Spleen (tissue), 11 donors: ENCODE results near the gene OTOA. TPM values are rescaled to one million over a fixed set of nuclear protein-coding genes. Genes with fewer than 3 reads are reported as not detected.
"Not testable (repeated sequence)": the region's sequence is repeated elsewhere in the genome, so short reads cannot be mapped to it uniquely, and the experiment has no call there.

ENCODE experiments used
- DNase-seq: peaks from one replicate; pipeline ENCODE4 v3.0.0-alpha.2; 2020
- H3K27ac ChIP-seq, 8 donors: fragments of 200-600 bp; sonication (generic) in 7 of 8; 1 replicate in 4 of 8; 2 replicates in 4 of 8; pipeline versions ENCODE4 v1.5.0 to v1.8.0; 2016 to 2021; ENCODE audit warnings: inconsistent platforms in 4 of 8, mild to moderate bottlenecking in 4 of 8, moderate library complexity in 1 of 8
- H3K27me3 ChIP-seq, 7 donors: fragments of 200-600 bp; sonication (generic) in 6 of 7; replicated peaks in 1 of 7; 1 replicate in 4 of 7; 2 replicates in 3 of 7; pipeline versions ENCODE4 v1.5.0 to v1.8.0; 2016 to 2021; ENCODE audit warnings: inconsistent platforms in 3 of 7, mild to moderate bottlenecking in 1 of 7
- H3K36me3 ChIP-seq, 6 donors: fragments of 200-600 bp; sonication (generic) in 5 of 6; 1 replicate in 4 of 6; 2 replicates in 2 of 6; pipeline versions ENCODE4 v1.5.0 to v1.8.0; 2016 to 2021; ENCODE audit warnings: inconsistent platforms in 2 of 6
- H3K4me1 ChIP-seq, 6 donors: fragments of 200-600 bp; sonication (generic) in 5 of 6; 1 replicate in 3 of 6; 2 replicates in 3 of 6; pipeline versions ENCODE4 v1.5.0 to v1.8.0; 2016 to 2021; ENCODE audit warnings: inconsistent platforms in 3 of 6
- H3K4me3 ChIP-seq, 8 donors: fragments of 200-600 bp; sonication (generic) in 7 of 8; 1 replicate in 4 of 8; 2 replicates in 4 of 8; pipeline versions ENCODE4 v1.5.0 to v1.8.0; 2016 to 2021; ENCODE audit warnings: inconsistent platforms in 4 of 8, mild to moderate bottlenecking in 4 of 8, moderate library complexity in 2 of 8
- H3K9me3 ChIP-seq, 8 donors: fragments of 200-600 bp; sonication (generic) in 7 of 8; 1 replicate in 4 of 8; 2 replicates in 4 of 8; pipeline versions ENCODE4 v1.5.0 to v1.8.0; 2016 to 2021; ENCODE audit warnings: inconsistent platforms in 4 of 8
- POLR2A ChIP-seq, 3 donors: fragments of 450-650 bp; IDR thresholded peaks; one replicate each; pipeline ENCODE4 v1.5.1; 2017; ENCODE audit warnings: antibody characterized with exemption in 3 of 3, mild to moderate bottlenecking in 1 of 3
- POLR2AphosphoS5 ChIP-seq, 3 donors: sonication (generic); formaldehyde crosslinking; IDR thresholded peaks; one replicate each; pipeline ENCODE4 v1.5.1; 2017; ENCODE audit warnings: antibody characterized with exemption in 3 of 3
- WGBS, 5 donors: extraction: QIAGEN DNeasy Blood & Tissue Kit in 3 of 5; methylation state at CpG; one replicate each; pipeline versions ENCODE4 v1.1.5 to v1.1.7; 2013 to 2018; 5-methylcytosine and 5-hydroxymethylcytosine counted together
- intact Hi-C: fragments of 100-400 bp; cut with DNase I; formaldehyde crosslinking; loops from one replicate; pipeline ENCODE4 v1.15.0; 2023; ENCODE audit warnings: low total_unique reads
- polyA plus RNA-seq, 3 donors: library from polyadenylated mRNA; stranded (reverse); fragments of 200-250 nt; gene quantifications; one replicate each; pipeline ENCODE4 v1.2.1, GENCODE V29; 2013
- total RNA-seq, 7 donors: library from RNA; depleted of rRNA in 3 of 7; stranded (reverse); fragments of >200 nt in 3 of 7; fragmentation: NEBNext Ultra II Directional in 4 of 7; extraction: Animal tissue kit (Norgen Biotek cat#: 25700) in 4 of 7; gene quantifications; one replicate each; pipeline versions ENCODE4 v1.1.0 to v1.2.1, GENCODE V29; 2016 to 2021
- TF ChIP-seq, protein P1 (sequence below), 11 experiments: fragments of 200-600 bp in 7 of 11; fragments of 450-650 bp in 4 of 11; sonication (generic) in 4 of 11; IDR thresholded peaks in 8 of 11; conservative IDR thresholded peaks in 3 of 11; 1 replicate in 7 of 11; 2 replicates in 4 of 11; pipeline versions ENCODE4 v1.4.0 to v1.8.0; 2016 to 2021; ENCODE audit warnings: antibody characterized with exemption in 11 of 11, inconsistent platforms in 4 of 11, mild to moderate bottlenecking in 1 of 11
- donor health status: healthy with polysubstance abuse.
- donor health status: DM: no; HTN: no; CAD: no; lungs with moderate emphysema.
- donor health status: DM: no; HTN: no; CAD: no.
- donor health status: Bipolar disorder and iron deficiency.
- donor health status: healthy.
- donor health status: DM: no; HTN: no; CAD: no.
- donor health status: DM: yes; HTN: yes; CAD: no.

The OTOA gene
- total and polyA plus RNA-seq, 10 donors, result 0.86 to 3.1 (median 2.2) TPM

DNA sequence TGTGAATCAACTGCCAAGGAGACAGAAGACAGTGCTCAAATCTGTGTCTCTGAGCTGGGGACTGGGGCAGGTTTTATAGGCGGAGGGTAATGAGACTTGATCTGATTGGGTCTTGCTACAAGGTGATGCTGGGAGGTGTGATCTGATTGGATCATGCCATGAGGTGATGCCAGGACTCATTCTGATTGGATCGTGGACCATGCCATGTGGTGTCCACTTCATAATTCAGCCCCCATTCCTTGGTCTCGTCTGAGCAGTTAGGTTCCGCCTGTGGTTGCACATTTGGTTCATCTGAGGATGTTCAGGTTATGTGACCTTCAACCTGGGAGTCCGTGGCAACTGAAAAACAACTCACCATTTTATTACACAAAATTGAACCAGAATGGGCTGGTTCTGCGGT, 41.0 kb downstream of the OTOA start:
- intact Hi-C loops, result loop anchor here (5.0 kb wide), 2 partner anchors 47 to 122 kb away; no protein-coding TSS in a partner anchor
- Histone ChIP-seq H3K4me3 (no peak overlapping the region), H3K9me3 (no peaks in the 10 kb centered on the region), H3K4me1 (peaks cover 0 to 23% (median 10%) of the 10 kb centered on the region in 6 donors), H3K27me3 (peaks cover 0 to 6% (median 0%) of the 10 kb centered on the region in 7 donors), H3K36me3 (no peaks in the 10 kb centered on the region), H3K27ac (no peak overlapping the region)
- WGBS, 5 donors, result 86 to 93% (median 89%) methylated on average over 6 of the region's 6 CpGs
- no peak for DNase-seq
- TF ChIP-seq POLR2A (IDR thresholded peaks at IDR 0.05), result no peak
- TF ChIP-seq, protein P1, sequence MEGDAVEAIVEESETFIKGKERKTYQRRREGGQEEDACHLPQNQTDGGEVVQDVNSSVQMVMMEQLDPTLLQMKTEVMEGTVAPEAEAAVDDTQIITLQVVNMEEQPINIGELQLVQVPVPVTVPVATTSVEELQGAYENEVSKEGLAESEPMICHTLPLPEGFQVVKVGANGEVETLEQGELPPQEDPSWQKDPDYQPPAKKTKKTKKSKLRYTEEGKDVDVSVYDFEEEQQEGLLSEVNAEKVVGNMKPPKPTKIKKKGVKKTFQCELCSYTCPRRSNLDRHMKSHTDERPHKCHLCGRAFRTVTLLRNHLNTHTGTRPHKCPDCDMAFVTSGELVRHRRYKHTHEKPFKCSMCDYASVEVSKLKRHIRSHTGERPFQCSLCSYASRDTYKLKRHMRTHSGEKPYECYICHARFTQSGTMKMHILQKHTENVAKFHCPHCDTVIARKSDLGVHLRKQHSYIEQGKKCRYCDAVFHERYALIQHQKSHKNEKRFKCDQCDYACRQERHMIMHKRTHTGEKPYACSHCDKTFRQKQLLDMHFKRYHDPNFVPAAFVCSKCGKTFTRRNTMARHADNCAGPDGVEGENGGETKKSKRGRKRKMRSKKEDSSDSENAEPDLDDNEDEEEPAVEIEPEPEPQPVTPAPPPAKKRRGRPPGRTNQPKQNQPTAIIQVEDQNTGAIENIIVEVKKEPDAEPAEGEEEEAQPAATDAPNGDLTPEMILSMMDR (IDR thresholded peaks at IDR 0.05 in 8 of 11, conservative IDR thresholded peaks at IDR 0.05 in 3 of 11), result no peak
- no peak for TF ChIP-seq POLR2AphosphoS5 (IDR thresholded peaks at IDR 0.05)

DNA sequence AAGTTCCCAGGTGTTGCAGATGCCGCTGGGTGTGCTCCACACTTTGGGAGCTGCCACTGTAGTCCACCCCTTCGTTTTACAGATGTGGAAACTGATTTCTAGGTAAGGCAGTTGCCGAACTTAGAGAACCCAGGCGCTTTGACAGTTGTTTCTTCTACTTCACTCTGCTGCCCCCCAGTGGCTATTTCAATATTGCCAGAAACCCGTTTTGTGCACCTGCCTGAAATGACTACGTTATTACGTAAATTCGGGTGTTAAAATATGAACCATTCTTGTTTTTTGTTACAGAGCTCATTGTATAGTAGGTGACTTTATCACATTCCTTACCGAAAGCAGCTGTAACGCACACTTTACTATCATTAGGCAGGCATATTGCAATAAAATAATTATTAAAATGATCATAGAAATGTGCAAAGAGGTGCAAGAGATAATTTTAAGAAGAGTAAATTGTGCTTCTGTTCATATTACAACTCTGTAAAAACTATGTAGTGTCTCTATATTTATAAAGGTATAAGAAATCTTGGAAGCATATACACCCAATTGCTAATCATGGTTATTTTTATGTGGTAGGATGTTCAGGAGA, 44.9 kb downstream of the OTOA start:
- WGBS, 5 donors, result 5 to 8% (median 7%) methylated on average over 10 of the region's 10 CpGs
- Histone ChIP-seq H3K27me3 (peaks cover 0 to 6% (median 0%) of the 10 kb centered on the region in 7 donors), H3K4me1 (peaks cover 0 to 20% (median 10%) of the 10 kb centered on the region in 6 donors), H3K9me3 (no peaks in the 10 kb centered on the region), H3K27ac (no peak overlapping the region), H3K36me3 (no peaks in the 10 kb centered on the region), H3K4me3 (no peak overlapping the region)
- TF ChIP-seq POLR2A (IDR thresholded peaks at IDR 0.05) (no peak), POLR2AphosphoS5 (IDR thresholded peaks at IDR 0.05) (no peak)
- TF ChIP-seq, protein P1 (IDR thresholded peaks at IDR 0.05 in 8 of 11, conservative IDR thresholded peaks at IDR 0.05 in 3 of 11), result peak; percentile 71 to 92 (median 84)
- intact Hi-C loops, result loop anchor here (5.0 kb wide), 2 partner anchors 51 to 126 kb away; no protein-coding TSS in a partner anchor
- peak; percentile 78 for DNase-seq

DNA sequence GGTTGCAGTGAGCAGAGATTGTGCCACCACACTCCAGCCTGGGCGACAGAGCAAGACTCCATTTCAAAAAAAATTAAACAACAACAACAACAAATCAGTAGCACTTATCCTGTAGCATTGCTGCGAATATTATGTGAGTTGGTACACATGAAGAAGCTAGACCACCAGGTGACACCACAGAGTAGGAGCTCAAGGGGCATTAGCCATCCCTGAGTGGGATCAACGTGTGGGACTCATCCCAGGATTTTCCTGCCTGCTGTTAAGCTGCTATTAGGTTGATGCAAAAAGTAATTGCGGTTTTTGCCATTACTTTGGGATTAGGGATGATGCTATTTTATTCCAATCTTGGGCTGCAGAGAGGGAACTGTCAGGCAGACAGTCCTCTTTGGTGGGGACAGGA, 47.2 kb downstream of the OTOA start:
- Histone ChIP-seq H3K4me3 (no peak overlapping the region), H3K27me3 (peaks cover 0 to 6% (median 0%) of the 10 kb centered on the region in 7 donors), H3K4me1 (peaks cover 0 to 11% (median 7%) of the 10 kb centered on the region in 6 donors), H3K36me3 (no peaks in the 10 kb centered on the region), H3K9me3 (no peaks in the 10 kb centered on the region), H3K27ac (no peak overlapping the region)
- intact Hi-C loops, result no loop called here
- DNase-seq, result no peak
- TF ChIP-seq POLR2A (IDR thresholded peaks at IDR 0.05) (no peak), POLR2AphosphoS5 (IDR thresholded peaks at IDR 0.05) (no peak)
- TF ChIP-seq, protein P1 (IDR thresholded peaks at IDR 0.05 in 8 of 11, conservative IDR thresholded peaks at IDR 0.05 in 3 of 11), result no peak
- 77 to 86% (median 81%) methylated on average over 4 of the region's 4 CpGs for WGBS, 5 donors

DNA sequence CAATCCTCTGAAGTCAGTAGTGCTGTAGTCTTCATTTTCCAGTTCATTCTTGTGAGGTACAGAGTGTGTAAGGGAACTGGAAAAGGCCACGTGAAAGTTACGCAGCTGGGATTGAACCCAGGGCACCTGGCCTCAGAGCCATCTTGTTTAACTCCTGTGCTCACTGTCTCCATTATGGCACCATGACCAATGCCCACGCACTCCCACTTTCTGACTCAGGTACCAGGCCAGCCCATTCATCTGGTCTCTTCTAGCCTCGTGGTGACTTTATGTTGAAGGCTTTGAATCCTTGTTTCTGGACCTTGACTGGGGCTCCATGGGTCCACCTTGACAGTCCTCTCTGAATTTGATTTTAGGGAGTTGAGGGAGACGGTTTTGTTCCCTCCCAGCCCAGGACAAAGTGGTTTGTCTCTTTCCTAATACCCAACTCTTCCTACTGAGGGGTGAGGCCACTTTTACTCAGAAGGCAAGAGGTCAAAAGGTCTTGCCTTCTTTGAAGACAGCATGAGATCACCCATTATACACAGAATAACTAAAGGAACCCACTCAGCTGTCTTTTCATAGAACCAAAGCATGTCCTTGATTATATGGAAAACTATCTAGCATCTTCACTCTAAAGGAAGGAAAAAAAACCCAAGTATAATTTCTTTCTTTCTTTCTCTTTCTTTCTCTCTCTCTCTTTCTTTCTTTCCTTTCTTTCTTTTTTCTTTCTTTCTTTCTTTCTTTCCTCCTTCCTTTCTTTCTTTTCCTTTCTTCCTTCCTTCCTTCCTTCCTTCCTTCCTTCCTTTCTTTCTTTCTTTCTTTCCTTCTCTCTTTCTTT, 50.0 kb downstream of the OTOA start:
- 82 to 87% (median 84%) methylated on average over 5 of the region's 5 CpGs for WGBS, 5 donors
- no peak for DNase-seq
- TF ChIP-seq POLR2AphosphoS5 (IDR thresholded peaks at IDR 0.05) (no peak), POLR2A (IDR thresholded peaks at IDR 0.05) (no peak)
- TF ChIP-seq, protein P1 (IDR thresholded peaks at IDR 0.05 in 8 of 11, conservative IDR thresholded peaks at IDR 0.05 in 3 of 11), result no peak
- H3K4me3 ChIP-seq, result no peak overlapping the region
- peaks cover 0 to 1% (median under 1%) of the 10 kb centered on the region in 6 donors for H3K4me1 ChIP-seq
- H3K9me3 ChIP-seq, result no peaks in the 10 kb centered on the region
- intact Hi-C loops, result no loop called here
- H3K36me3 ChIP-seq, result no peaks in the 10 kb centered on the region
- H3K27ac ChIP-seq, result no peak overlapping the region
- no peaks in the 10 kb centered on the region for H3K27me3 ChIP-seq

DNA sequence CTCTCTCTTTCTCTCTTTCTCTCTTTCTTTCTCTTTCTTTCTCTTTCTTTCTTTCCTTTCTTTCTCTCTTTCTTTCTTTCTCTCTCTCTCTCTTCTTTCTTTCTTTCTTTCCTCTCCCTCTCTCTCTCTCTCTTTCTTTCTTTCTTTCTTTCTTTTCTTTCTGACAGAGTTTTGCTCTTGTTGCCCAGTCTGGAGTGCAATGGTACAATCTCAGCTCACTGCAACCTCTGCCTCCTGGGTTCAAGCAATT, 50.5 kb downstream of the OTOA start:
- H3K4me1 ChIP-seq, H3K4me3 ChIP-seq, H3K27ac ChIP-seq, intact Hi-C loops, H3K36me3 ChIP-seq, H3K9me3 ChIP-seq, DNase-seq, H3K27me3 ChIP-seq: not testable (repeated sequence)
